ENCODE data around the gene SPACA4.

Gene SPACA4

GRCh38 chr19:48613852-48614435 is 7.4 kb downstream of the SPACA4 start:
- H3K36me3 ChIP-seq (ENCODE audit: insufficient read depth, low read length): peaks cover 36% of the 10 kb centered on the region; the same call in 1 of the 2 replicates
- H3K4me3 ChIP-seq (ENCODE audit: low read length, poor library complexity, severe bottlenecking): no peak overlapping the region
- H3K27me3 ChIP-seq (ENCODE audit: insufficient read depth, low read length, poor library complexity, severe bottlenecking): peaks cover 7% of the 10 kb centered on the region
- no peaks in the 10 kb centered on the region for H3F3A ChIP-seq (ENCODE audit: low read depth)
- TF ChIP-seq EZH2phosphoT487 (IDR thresholded peaks at IDR 0.05; ENCODE audit: borderline replicate concordance) (no peak), CTCF (conservative IDR thresholded peaks at IDR 0.05; ENCODE audit: low read length) (no peak)
- no peaks in the 10 kb centered on the region for H3K9me2 ChIP-seq (replicated peaks; ENCODE audit: low read depth, low read length)
- peaks cover 19% of the 10 kb centered on the region for H3K4me1 ChIP-seq (ENCODE audit: insufficient read depth, low read length, poor library complexity, severe bottlenecking)
- no peaks in the 10 kb centered on the region for H3K9me3 ChIP-seq (ENCODE audit: insufficient read depth, low read depth, low read length)
- peaks cover 44% of the 10 kb centered on the region for H4K20me1 ChIP-seq (ENCODE audit: insufficient read depth, low read length, poor library complexity, severe bottlenecking)
- H2AFZ ChIP-seq (ENCODE audit: low read length): no peak overlapping the region
- no peak overlapping the region for H3K4me2 ChIP-seq (ENCODE audit: low read depth, low read length, poor library complexity, severe bottlenecking)
- H3K9ac ChIP-seq (ENCODE audit: low read depth, low read length, poor library complexity, severe bottlenecking): no peak overlapping the region
- peaks cover 42% of the 10 kb centered on the region for H3K79me2 ChIP-seq (ENCODE audit: insufficient read depth, low read length)

GRCh38 chr19:48614436-48615230 is 8.1 kb downstream of the SPACA4 start, which contains the start of gene FAM83E:
Gene FAM83E (minus strand): TSS chr19:48615076. CDS start chr19:48613372, 1,704 bp downstream.
- peaks cover 36% of the 10 kb centered on the region; the same call in 1 of the 2 replicates for H3K36me3 ChIP-seq (ENCODE audit: insufficient read depth, low read length)
- peaks cover 44% of the 10 kb centered on the region for H3K79me2 ChIP-seq (ENCODE audit: insufficient read depth, low read length)
- H3K9me3 ChIP-seq (ENCODE audit: insufficient read depth, low read depth, low read length): no peaks in the 10 kb centered on the region
- H3K9me2 ChIP-seq (replicated peaks; ENCODE audit: low read depth, low read length): no peaks in the 10 kb centered on the region
- peaks cover 44% of the 10 kb centered on the region for H4K20me1 ChIP-seq (ENCODE audit: insufficient read depth, low read length, poor library complexity, severe bottlenecking)
- no peak within 1 kb of the TSS for H3K9ac ChIP-seq (ENCODE audit: low read depth, low read length, poor library complexity, severe bottlenecking)
- TF ChIP-seq EZH2phosphoT487 (IDR thresholded peaks at IDR 0.05; ENCODE audit: borderline replicate concordance): no peak
- TF ChIP-seq CTCF (conservative IDR thresholded peaks at IDR 0.05; ENCODE audit: low read length): no peak
- no peaks in the 10 kb centered on the region for H3F3A ChIP-seq (ENCODE audit: low read depth)
- peaks cover 20% of the 10 kb centered on the region for H3K4me1 ChIP-seq (ENCODE audit: insufficient read depth, low read length, poor library complexity, severe bottlenecking)
- no peak within 1 kb of the TSS for H2AFZ ChIP-seq (ENCODE audit: low read length)
- H3K27me3 ChIP-seq (ENCODE audit: insufficient read depth, low read length, poor library complexity, severe bottlenecking): peaks cover 8% of the 10 kb centered on the region
- peak within 1 kb of the TSS; percentile 98 for H3K4me2 ChIP-seq (ENCODE audit: low read depth, low read length, poor library complexity, severe bottlenecking)
- peak within 1 kb of the TSS; percentile 100 for H3K4me3 ChIP-seq (ENCODE audit: low read length, poor library complexity, severe bottlenecking)

GRCh38 chr19:48615231-48616040 is 8.9 kb downstream of the SPACA4 start:
- Histone ChIP-seq H3K79me2 (ENCODE audit: insufficient read depth, low read length) (peaks cover 52% of the 10 kb centered on the region), H3K9me2 (replicated peaks; ENCODE audit: low read depth, low read length) (no peaks in the 10 kb centered on the region), H3K27me3 (ENCODE audit: insufficient read depth, low read length, poor library complexity, severe bottlenecking) (peaks cover 8% of the 10 kb centered on the region), H3K9ac (ENCODE audit: low read depth, low read length, poor library complexity, severe bottlenecking) (no peak overlapping the region), H3K4me2 (ENCODE audit: low read depth, low read length, poor library complexity, severe bottlenecking) (peak overlapping the region; percentile 98), H3K4me1 (ENCODE audit: insufficient read depth, low read length, poor library complexity, severe bottlenecking) (peaks cover 27% of the 10 kb centered on the region), H3K9me3 (ENCODE audit: insufficient read depth, low read depth, low read length) (no peaks in the 10 kb centered on the region), H3K36me3 (ENCODE audit: insufficient read depth, low read length) (peaks cover 36% of the 10 kb centered on the region; the same call in 1 of the 2 replicates), H2AFZ (ENCODE audit: low read length) (no peak overlapping the region), H3K4me3 (ENCODE audit: low read length, poor library complexity, severe bottlenecking) (peak overlapping the region; percentile 100), H3F3A (ENCODE audit: low read depth) (no peaks in the 10 kb centered on the region), H4K20me1 (ENCODE audit: insufficient read depth, low read length, poor library complexity, severe bottlenecking) (peaks cover 44% of the 10 kb centered on the region)
- TF ChIP-seq EZH2phosphoT487 (IDR thresholded peaks at IDR 0.05; ENCODE audit: borderline replicate concordance) (no peak), CTCF (conservative IDR thresholded peaks at IDR 0.05; ENCODE audit: low read length) (no peak)
